Fibroblast of gingiva (primary cell): Measurements from ENCODE around the gene CMTM8.

Experiments
- DNase-seq: peaks from one replicate; pipeline ENCODE4 v3.0.0-alpha.2; 2011; ENCODE audit warnings: low read depth

CMTM8 gene

DNA sequence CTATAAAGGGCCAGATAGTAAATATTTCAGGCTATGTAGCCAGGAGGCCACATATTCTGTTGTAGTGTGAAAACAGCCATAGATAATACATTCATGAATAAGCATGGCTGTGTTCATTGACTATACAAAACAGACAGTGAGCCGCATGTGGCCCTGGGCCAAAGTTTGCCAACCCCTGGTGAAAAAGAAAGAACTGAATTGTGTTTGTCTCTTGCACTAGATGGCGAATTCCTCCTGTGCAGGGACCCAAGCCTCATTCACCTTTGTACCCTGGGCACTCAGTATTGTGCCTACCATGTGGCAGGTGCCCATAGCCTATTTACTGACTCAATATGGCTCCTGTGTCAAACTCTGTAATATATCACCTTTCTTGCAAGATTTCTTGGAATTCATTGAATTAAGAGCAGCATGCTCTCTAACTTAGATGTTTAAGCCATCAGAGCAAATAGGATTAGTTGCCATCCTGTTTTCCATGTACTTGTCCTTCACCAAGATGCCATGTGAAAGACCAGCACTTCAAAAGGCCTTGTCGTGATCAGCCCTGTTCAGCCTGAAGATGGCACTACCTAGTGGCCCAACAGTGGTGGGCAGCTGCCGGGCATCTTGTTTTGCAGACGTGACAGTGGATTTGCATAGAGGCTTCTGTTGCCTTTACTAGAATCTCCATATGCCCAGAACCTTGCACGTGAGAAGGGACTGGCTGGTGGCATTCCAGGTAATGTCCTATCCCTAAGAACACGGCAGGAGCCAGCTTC lies 102.3 kb downstream of the CMTM8 start:
- no peak for DNase-seq

GRCh38 chr3:32347343-32348125 lies 109.1 kb downstream of the CMTM8 start:
- DNase-seq: no peak

DNA sequence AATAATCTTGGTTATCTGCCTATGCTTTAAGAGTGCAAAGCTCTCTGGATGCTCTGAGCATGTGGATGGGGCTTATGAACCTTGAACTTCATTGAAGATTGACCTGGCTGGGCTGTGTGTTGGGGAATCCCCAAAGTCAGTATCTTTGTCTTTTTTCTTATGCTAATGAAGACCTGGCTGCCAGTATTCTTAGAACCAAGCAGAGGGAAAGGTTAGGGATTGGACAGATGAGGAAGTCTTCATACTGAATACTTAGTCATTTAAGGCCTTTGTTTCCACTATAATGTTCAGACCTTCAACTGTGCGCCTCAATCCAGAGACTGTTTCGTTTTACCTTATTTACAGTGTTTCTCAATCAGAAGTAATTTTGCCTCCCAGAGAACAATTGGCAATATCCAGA lies 110.7 kb downstream of the CMTM8 start:
- DNase-seq: no peak

DNA sequence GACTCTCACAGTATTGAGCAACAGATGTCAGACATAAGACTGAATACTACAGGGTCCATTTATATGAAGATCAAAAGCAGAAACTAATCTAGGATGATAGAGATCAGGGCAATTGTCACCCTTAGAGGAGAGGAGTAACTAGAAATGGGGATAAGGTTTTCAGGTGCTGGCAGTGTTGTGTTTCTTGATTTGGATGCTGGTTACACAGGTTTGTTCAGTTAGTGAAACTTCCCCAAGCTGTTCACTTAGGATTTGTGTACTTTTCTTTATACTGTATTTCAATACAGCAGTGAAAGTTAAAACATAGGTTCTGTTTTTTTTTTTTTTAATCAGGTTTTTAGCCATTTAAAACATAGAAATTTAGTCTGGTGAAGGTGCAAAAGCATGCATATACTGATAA lies 114.1 kb downstream of the CMTM8 start:
- no peak for DNase-seq

- DNase-seq: no peak
These were observed 114.9 kb downstream of the CMTM8 start for GRCh38 chr3:32353351-32353750.

- DNase-seq: no peak
These were observed 115.9 kb downstream of the CMTM8 start for GRCh38 chr3:32354362-32354778.

- no peak for DNase-seq
These were observed 117.3 kb downstream of the CMTM8 start for GRCh38 chr3:32355751-32356291.

- no peak for DNase-seq
These were observed 121.4 kb downstream of the CMTM8 start for GRCh38 chr3:32359766-32360492.

GRCh38 chr3:32360493-32360827 lies 122.0 kb downstream of the CMTM8 start:
- DNase-seq: no peak

DNA sequence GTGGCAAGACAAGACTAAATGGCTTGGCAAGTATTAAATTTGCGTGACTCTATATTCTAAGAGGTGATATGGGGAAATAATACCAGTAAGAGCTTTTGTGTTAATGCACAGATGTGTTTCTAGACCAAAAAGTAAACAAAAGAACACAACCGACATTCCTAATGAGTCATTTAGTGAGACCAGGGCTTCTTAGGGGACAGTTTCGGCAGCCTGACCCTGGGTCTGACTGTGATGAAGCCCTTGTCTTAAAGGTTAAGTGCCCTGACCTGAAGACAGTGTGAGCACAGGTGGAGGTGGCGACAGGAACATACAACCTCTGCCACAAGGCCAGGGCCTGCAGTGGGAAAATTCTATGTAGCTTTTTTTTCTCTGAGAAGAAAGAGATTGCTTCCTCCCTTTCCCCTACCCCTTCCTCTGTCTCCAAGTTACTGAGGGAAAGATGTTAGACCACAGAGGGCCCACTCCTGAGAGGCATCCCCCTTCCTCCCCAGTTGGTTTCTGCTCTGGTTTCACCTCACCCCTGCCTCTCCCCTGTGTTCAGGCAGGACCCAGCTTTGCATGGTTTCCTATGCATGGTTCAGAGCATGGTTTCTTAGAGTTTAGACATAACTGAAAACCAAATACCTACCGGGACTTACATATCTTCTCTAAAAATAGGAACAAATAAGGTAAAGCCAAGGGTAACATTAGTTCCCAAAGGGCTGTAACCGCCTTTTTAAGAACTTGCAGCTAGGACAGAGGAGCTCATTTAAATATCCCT lies 128.3 kb downstream of the CMTM8 start:
- peak; percentile 10 for DNase-seq

GRCh38 chr3:32367442-32367841 lies 129.0 kb downstream of the CMTM8 start:
- DNase-seq: no peak

- DNase-seq: no peak
These were observed 133.2 kb downstream of the CMTM8 start for GRCh38 chr3:32371461-32372212.

GRCh38 chr3:32372213-32372490 lies 133.7 kb downstream of the CMTM8 start:
- DNase-seq: no peak

DNA sequence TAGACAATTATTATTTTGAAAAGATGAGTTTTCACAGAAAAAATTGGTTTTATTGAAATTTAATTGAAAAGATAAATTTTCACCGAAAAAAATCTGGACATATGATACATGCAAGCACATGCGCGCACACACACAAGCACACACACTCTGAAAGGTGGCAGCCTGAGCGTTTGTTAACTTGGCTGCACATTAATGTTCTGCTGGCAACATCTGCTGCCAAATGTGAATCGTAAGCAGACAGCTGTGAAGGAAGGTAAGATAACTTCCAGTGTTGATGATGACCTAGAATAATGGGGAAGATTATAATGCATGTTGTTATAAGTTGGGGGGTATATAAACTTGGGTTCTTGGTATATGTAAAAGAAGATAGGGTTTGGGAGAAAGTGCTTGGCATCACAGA lies 134.8 kb downstream of the CMTM8 start:
- no peak for DNase-seq

- no peak for DNase-seq
These were observed 135.4 kb downstream of the CMTM8 start for GRCh38 chr3:32373844-32374243.

GRCh38 chr3:32374788-32375595 lies 136.5 kb downstream of the CMTM8 start:
- peak; percentile 56 for DNase-seq

DNA sequence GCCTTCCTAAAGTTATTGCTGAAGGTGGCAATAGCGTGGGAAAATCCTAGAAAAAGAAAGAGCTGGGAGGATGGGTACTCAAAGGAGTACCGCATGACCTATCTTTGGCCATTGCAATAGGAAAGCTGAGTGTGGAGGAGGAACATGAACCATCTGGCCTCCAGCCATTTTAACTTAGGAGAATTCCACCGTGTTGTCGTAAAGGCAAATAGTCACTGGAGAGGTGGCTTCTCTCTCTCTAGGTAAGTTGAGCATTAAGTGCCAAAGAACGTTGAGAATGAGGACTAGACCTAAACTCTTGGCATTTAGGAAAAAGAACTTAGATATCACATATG lies 137.1 kb downstream of the CMTM8 start:
- DNase-seq: no peak

DNA sequence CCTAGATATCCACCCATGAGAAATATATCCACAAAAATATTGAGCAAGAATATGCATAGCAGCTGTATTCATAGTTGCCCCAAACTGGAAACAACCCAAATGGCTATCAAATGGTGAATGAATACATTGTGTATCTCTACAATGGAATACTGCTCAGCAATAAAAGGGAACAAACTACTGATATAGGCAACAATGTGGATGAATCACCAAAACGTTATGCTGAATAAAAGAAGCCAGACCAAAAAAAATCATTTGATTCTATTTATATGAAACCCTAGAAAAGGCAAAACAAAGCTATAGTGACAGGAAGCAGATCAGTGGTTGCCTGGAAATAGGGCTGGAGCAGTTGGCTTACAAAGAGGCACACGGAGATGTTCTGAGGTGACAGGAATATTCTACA lies 137.6 kb downstream of the CMTM8 start:
- peak; percentile 82 for DNase-seq

DNA sequence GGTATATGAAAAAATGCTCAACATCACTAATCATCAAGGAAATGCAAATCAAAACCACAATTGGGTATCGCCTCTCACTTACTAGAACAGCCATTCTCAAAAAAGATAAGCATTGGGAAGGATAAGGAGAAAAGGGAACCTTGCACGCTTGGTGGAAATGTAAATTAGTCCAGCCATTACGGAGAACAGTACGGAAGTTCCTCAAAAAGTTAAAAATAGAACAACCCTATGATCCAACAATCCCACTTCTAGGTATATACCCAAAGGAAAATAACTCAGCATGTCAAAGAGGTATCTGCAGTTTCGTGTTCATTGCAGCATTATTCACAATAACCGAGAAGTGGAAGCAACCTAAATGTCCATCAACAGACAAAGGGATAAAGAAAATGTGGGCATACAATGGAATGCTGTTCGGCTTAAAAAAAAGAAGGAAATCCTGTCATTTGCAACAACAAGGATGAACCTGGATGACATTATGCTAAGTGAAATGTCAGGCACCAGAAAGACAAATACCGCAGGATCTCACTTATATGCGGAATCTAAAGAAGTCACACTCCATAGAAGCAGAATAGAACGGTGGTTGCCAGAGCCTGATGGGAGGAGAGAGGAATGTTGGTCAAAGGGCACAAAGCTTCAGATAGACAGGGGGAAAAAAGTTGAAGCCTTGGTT lies 141.5 kb downstream of the CMTM8 start:
- no peak for DNase-seq

DNA sequence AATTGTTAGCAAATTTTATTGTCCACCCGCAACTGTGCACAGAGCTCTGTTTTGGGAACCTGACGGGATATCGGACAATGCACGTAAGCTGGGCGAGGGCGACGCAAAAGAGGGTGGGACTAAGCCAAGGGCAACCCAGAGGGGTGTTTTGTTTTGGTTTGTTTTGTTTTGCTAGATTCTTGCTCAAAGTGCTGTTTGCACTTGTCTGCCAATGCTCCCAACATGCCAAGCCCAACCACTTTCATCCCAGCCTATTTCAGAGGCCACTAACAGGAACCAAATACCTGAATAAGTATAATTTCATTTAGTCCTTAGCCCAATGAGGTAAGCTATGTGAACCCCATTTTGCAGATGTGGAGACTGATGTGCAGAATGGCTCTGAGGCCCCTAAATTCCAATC lies 143.4 kb downstream of the CMTM8 start:
- DNase-seq: peak; percentile 14
